NK-92 treated with Interleukin-12 subunit alpha and Interleukin-12 subunit beta, amount 100 ng/mL, for 24 hours (cell line): ENCODE measurements around the gene SHISA5.

Experiments used
- DNase-seq: peaks from one replicate; lab custom pipeline; 2025; lab: John Stamatoyannopoulos, UW

The SHISA5 gene

GRCh38 chr3:48459773-48460516 is 44.0 kb downstream of the SHISA5 start:
- DNase-seq = no peak

GRCh38 chr3:48459331-48459730 is 44.6 kb downstream of the SHISA5 start:
- no peak for DNase-seq

- no peak for DNase-seq
These were observed 47.5 kb downstream of the SHISA5 start for GRCh38 chr3:48456456-48456855.

GRCh38 chr3:48451270-48451669 is 52.7 kb downstream of the SHISA5 start:
- DNase-seq = no peak

- peak; percentile 74 for DNase-seq
These were observed 57.4 kb downstream of the SHISA5 start, which contains the start of gene ATRIP for GRCh38 chr3:48446425-48447193. Gene ATRIP (plus strand): TSS chr3:48446737. CDS start chr3:48446846, 109 bp downstream.

DNA sequence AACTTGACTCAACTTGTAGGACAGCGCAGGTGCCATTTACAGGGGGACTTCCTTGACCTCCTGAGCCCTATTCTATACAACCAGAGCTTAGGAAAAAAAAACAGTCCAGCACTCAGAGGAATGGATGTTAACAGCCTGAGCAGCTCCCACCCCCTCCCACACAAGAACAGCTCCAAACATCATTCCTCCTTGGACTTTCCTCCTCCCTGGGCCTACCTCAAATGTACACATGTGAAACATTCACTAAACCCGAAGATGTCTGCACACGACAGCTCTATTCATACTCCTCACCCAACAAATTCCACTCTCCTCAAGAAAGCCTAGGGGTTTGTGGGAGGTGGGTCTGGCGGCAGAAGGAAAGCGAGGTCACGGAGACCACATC is 57.9 kb downstream of the SHISA5 start:
- DNase-seq = no peak

DNA sequence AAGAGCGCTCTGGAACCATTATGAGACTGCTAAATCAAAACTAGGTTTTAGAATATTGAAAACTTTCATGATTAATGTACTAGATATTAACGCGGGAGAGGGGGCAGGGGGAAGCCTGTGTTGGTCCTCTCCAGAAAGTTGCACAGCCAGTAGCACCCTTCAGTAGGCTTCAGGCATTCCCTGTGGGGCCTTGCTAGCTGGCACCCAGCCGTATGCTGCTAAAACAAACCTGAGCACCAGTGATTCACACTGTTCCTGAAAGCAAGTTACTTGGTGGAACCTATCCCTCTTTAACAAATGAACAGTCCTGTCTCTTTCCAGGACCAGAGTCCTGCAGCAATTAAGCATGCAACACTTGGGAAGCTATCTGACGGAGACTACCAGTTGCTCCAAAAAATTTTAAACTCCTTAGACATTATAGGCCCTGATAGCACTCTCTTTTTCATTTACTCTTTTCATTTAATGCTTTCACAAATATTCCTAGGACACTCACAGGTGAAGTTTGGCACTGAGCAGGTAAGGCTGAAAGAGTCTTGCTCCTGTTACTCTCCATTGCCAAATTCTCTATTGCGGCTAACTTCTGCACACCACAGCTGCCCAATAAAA is 58.6 kb downstream of the SHISA5 start:
- DNase-seq = no peak

DNA sequence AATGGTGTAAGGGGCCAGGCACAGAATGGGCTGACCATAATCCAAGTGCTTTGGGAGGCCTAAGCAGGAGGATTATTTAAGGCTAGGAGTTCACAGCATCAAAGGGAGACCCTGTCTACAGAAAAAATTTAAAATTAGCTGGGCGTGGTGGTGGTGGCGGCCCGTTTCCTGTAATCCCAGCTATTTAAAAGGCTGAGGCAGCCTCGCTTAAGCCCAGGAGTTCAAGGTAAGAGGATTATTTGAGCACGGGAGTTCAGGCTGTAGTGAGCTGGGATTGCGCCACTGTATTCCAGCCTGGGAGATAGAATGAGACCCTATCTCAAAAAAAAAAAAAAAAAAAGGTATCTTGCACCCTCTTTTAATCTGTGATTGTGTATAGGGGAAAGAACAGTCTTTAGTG is 62.0 kb downstream of the SHISA5 start:
- no peak for DNase-seq

DNA sequence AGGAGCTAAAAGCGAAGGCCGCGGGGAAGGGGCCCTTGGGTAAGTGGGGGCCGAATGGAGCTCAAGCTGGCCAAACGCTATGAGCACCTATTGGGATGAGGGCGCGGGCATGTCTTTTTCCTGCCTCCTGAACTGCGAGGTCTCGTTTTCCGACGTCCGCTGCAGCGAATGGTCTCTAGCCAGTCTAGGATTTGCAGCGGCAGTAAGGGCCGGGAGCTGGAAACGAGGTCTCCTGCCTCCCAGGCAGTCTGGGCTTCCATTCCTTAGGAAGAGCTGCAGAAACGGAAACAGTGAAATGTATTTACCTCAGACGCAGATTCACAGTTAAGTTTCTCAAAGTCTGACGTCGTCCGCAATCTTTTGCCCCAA is 63.4 kb downstream of the SHISA5 start:
- no peak for DNase-seq

DNA sequence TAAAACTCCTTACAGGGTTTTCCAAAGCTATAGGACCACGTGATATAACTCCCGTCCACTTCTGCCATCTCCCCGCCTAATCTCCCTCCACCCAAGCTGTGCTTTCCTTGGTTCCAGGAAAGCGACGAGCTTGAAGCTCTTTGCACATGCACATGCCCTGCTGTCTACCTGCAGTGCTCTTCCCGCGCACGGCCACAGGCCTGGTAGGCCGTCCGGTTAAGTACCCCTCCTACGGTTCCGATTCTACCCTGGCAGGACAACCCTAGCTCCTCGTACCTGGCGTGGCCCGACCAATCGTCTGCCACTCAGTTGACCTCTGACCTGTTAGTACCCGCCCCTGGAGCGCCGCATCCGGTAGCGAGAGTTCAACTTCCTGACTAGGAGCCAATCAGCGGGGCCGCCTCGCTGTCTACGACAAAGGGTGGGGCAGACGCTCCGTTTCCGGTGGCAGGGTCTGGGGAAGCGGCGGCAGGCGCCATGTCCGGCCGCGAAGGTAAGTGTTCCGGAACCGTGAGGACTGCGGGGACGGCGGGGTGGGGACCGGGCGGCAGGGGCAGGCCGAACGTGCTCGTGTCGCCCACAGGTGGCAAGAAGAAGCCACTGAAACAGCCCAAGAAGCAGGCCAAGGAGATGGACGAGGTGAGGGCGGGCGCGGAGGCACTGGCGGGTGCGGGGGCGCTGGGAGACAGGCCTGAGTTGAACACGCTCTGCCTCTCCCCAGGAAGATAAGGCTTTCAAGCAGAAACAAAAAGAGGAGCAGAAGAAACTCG is 64.0 kb downstream of the SHISA5 start, which contains the start of the genes CCDC51 and TMA7:
Gene CCDC51, minus strand, starts transcription at position 300 of the 770 bp plus-strand sequence. CDS start 4,991 bp downstream, outside the sequence.
Gene TMA7, plus strand, starts transcription at position 438 of the 770 bp plus-strand sequence. Its CDS starts 40 bp downstream, at position 478.
- peak; percentile 96 for DNase-seq

GRCh38 chr3:48437812-48438211 is 66.2 kb downstream of the SHISA5 start:
- DNase-seq = no peak

GRCh38 chr3:48436855-48437254 is 67.1 kb downstream of the SHISA5 start:
- DNase-seq = no peak

- DNase-seq = no peak
These were observed 67.5 kb downstream of the SHISA5 start for GRCh38 chr3:48436477-48436787.

DNA sequence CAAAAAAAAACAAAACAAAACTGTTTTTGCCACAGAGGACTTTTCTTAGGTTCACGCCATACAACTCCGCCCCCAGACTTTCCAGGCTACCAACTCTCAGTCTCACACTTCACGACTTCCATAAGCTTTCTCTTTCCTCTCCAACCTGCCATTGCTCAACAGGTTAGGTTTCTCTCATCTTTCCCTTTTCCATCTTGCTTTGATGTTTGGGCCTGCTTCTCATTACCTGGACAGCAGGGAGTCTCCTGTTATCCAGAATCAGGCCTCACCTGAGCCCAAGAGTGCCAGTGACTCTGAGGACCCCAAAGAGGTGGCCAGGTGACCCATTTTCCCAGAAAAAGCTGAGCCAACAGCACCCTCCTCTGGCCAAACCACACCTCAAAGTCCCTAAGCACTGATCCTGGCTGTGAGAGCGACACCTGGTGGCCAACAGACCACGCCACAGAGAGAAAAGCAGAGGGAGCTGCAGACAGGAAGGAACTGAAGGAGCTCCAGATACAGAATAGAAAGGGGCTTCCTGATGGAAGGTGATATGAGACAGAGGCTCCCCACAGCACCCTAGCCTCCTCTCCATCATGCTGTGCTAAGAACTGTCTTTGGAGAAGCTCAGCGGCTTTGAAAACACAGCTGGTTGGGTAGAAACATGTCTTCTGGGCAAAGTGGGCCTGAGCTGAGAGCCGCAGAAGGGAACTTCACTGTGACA is 68.0 kb downstream of the SHISA5 start:
- DNase-seq = peak; percentile 44

DNA sequence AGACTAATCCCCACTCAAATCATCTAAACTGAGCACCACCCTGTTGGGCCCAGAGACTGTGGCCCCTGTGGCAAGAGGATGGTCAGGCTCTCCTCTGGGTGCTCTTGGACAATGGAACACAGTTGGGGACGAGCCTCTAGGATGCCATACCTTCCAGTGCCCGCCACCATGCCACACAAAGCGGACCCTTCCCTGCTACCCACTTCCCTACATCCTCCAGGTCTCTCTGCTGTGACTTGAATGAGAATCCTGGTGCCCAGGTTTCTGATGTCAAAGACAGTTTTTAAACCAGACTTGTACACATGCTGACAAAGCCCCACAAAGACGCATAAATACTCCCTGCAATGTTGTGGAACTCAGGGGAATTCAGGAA is 68.8 kb downstream of the SHISA5 start:
- no peak for DNase-seq

DNA sequence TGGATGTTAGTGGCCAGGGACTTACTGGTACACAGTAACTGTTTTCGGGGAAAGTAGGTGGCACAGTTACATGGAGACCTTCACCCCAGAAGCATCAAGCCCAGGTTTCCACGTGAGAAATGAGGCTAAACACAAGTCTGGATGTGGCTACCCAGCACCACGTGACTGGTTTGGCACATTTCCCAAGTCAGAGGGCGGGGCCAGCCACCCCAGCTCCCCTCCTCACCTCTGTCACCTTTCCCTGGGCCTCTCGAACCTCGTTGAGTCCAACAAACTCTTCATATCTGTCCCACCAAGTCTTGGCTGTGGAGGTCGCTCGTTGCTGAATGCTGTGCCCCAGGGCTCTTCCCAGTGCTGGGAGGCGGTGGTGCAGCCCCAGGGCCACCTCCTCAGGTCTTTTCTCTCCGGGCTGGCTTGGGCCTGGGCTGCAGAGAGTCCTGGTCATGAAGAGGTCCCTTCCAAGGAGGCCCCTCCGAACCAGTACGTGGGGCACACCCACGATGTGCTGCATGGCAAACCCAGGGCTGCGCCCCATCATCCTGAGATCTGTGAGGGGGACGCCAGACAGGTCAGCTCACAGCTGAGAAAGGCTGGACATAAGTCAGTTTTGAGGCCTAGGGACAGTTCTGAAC is 69.3 kb downstream of the SHISA5 start:
- DNase-seq = no peak

DNA sequence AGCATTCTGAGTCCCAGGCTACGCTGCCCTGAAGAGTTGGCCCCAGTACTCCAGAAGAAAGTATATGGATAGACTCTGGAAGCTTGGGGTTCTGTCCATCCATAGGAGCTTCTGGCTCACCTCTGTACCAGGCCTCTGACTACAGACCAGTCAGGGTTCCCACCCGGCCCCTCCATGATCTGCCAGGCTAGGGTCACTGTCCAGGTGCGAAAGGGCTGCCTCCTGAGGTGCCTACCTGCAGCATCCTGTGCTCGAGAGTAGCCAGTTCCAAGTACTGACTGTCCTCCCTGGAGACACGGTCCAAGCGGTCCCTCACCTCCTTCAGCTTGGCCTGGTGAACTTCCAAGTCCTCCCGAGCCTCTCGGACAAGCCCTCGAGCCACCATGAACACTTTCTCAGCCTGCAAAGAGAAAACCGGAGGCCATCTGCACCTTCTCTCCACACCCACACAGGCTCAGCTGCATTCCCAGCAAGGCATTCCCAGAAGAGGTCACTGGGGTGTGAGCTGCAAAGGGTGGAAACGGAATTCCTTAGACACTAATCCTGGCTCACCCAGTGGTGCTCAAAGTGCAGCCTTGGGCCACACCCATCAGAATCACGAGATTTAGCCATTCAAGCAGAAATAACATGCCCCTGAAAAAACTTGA is 70.4 kb downstream of the SHISA5 start:
- no peak for DNase-seq

DNA sequence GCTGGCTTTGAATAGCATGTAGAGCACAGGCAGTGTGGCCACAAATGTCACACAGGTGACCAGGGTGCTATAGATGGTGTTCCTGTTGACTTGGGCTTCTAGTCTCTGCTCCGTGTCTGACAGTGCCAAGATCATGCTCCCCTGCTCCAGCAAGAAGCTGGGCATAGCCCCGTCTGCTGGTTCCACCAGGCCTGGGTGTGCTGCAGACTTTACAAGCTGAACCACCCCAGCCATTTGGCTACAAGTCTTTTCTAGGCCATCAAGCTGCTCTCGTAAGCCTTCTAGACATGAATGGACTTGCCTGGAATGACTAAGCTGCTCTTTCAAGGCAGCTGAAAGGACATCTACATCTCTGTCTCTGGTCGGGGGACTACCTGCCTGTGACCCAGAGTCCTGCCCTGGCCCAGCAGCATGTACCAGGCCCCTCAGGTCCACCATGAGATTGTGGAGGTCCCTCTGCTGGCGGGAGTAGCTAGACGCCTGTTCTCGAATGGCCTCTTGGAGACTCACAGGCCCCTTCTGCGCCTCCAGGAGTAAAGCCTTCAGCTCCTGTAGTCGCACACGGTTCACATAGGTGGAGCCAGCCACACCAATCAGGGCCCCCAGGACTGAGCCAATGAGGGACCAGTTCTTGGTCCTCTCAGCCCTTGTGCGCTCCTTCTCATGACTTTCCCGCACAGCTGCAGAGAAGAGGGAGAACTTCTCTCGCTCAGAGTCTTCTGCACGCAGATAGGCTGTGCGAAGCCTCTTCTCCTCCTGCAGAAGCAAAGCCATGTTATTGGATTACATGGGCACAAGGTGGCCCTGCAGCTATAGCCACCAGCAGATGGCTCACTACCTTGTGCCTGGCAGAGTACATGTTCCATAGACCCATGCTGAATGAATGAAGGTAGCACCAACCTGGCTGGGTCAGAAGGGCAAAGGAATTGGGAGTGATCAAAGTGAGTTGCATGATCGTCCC is 71.3 kb downstream of the SHISA5 start:
- no peak for DNase-seq

GRCh38 chr3:48431224-48432029 is 72.5 kb downstream of the SHISA5 start:
- DNase-seq = no peak
